ENCODE results near the gene KIAA0232.
"Not testable (repeated sequence)": the region's sequence is repeated elsewhere in the genome, so short reads cannot be mapped to it uniquely, and the experiment has no call there.

DNA sequence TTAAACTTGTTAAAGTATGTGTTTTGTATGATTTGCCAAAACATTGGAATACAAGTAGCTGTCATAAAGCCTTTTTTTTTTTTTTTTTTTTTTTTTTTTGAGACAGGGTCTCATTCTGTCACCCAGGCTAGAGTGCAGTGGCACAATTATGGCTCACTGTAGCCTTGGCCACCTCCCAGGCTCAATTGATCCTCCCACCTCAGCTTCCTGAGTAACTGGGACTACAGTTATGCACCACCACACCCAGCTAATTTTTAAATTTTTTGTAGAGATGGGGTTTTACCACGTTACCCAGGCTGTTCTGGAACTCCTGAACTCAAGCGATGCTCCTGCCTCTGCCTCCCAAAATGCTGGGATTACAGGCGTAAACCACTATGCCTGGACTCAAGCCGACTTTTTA, 8.7 kb downstream of the KIAA0232 start:
- TF ChIP-seq, protein P1, sequence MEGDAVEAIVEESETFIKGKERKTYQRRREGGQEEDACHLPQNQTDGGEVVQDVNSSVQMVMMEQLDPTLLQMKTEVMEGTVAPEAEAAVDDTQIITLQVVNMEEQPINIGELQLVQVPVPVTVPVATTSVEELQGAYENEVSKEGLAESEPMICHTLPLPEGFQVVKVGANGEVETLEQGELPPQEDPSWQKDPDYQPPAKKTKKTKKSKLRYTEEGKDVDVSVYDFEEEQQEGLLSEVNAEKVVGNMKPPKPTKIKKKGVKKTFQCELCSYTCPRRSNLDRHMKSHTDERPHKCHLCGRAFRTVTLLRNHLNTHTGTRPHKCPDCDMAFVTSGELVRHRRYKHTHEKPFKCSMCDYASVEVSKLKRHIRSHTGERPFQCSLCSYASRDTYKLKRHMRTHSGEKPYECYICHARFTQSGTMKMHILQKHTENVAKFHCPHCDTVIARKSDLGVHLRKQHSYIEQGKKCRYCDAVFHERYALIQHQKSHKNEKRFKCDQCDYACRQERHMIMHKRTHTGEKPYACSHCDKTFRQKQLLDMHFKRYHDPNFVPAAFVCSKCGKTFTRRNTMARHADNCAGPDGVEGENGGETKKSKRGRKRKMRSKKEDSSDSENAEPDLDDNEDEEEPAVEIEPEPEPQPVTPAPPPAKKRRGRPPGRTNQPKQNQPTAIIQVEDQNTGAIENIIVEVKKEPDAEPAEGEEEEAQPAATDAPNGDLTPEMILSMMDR (IDR thresholded peaks at IDR 0.05; ENCODE audit: borderline replicate concordance, extremely low read depth, low read length, poor library complexity, severe bottlenecking): not testable (repeated sequence)
- TF ChIP-seq EZH2 (IDR thresholded peaks at IDR 0.05; ENCODE audit: borderline replicate concordance, low read depth, low read length, severe bottlenecking): not testable (repeated sequence)
